Mesothelial cell of epicardium (in vitro differentiated cells): ENCODE data around the gene ABR. TPM values are rescaled to one million over a fixed set of nuclear protein-coding genes. Genes with fewer than 3 reads are reported as not detected.

ENCODE experiments used
- DNase-seq, 2 experiments: peaks; one replicate each; pipeline ENCODE4 v3.0.0; 2021; ENCODE audit warnings: low spot score in 2 of 2; ENCODE audit not compliant: unreplicated experiment in 2 of 2
- H3K27ac Mint-ChIP-seq: 2 replicates; pipeline ENCODE4 v1.8.0; 2021; ENCODE audit warnings: mixed read lengths
- H3K27me3 Mint-ChIP-seq: 2 replicates; pipeline ENCODE4 v1.8.0; 2021; ENCODE audit warnings: low read depth, mixed read lengths
- H3K36me3 Mint-ChIP-seq: 2 replicates; pipeline ENCODE4 v1.8.0; 2021; ENCODE audit warnings: mixed read lengths
- H3K4me1 Mint-ChIP-seq: 2 replicates; pipeline ENCODE4 v1.8.0; 2021; ENCODE audit warnings: mixed read lengths
- H3K4me3 Mint-ChIP-seq: 2 replicates; pipeline ENCODE4 v1.8.0; 2021; ENCODE audit warnings: mild to moderate bottlenecking, moderate library complexity, mixed read lengths
- H3K9me3 Mint-ChIP-seq: 2 replicates; pipeline ENCODE4 v1.8.0; 2021; ENCODE audit warnings: mixed read lengths
- CTCF ChIP-seq: fragments of 200-600 bp; sonication (generic); IDR thresholded peaks from one replicate; pipeline ENCODE4 v1.5.0; 2021; ENCODE audit warnings: antibody characterized with exemption; ENCODE audit not compliant: unreplicated experiment
- total RNA-seq: library from RNA; stranded (reverse); gene quantifications from 3 replicates; pipeline ENCODE4 v1.2.1, GENCODE V29; 2021

ABR gene
- total RNA-seq, 1 donor from 2014 or later, result 70.1 TPM

- H3K27me3 Mint-ChIP-seq, result peaks cover 71% of the 10 kb centered on the region
- H3K27ac Mint-ChIP-seq, result no peak overlapping the region
- TF ChIP-seq CTCF, result no peak
- no peak overlapping the region for H3K4me3 Mint-ChIP-seq
- H3K4me1 Mint-ChIP-seq, result peaks cover 10% of the 10 kb centered on the region
- H3K9me3 Mint-ChIP-seq, result peaks cover 3% of the 10 kb centered on the region
- DNase-seq, result no peak
- no peaks in the 10 kb centered on the region for H3K36me3 Mint-ChIP-seq
Observed at GRCh38 chr17:1226308-1226707, 46.5 kb upstream of the ABR start.

DNA sequence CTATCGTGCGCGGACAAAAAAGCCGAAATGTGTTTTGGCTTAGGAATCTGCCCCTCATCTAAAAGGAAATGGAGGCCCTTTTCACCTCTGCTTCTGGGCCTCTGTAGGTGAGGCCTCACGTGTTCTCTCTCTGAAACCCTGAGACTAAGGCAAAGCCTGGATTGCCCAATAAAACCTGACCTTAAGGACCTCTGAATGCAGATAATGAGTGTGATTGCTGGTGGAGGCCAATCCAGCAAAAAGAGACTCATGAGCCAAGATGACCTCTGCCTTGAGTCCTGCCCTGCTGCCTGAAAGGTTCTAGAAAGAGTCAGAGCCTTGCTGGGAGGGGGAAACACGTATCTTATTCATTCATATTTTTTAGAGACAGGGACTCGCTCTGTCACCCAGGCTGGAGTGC, 44.5 kb upstream of the ABR start:
- Mint-ChIP-seq H3K36me3 (no peaks in the 10 kb centered on the region), H3K27ac (no peak overlapping the region), H3K4me3 (no peak overlapping the region), H3K9me3 (peaks cover 4% of the 10 kb centered on the region), H3K4me1 (peaks cover 6% of the 10 kb centered on the region), H3K27me3 (peaks cover 66% of the 10 kb centered on the region)
- TF ChIP-seq CTCF, result no peak
- DNase-seq, result no peak

DNA sequence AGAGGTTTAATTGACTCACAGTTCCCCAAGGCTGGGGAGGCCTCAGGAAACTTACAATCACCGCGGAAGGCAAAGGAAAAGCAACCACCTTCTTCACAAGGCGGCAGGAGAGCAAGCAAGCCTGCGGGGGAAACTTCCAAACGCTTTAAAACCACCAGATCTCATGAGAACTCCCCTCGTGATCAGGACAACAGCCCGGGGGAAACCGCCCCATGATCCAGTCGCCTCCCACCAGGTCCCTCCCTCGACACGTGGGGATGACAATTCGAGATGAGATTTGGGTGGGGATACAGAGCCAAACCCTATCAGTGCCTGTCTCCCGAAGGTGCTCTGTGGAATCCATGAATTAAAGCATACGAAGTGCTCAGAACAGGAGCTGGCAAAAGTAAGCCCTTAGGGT, 43.9 kb upstream of the ABR start:
- H3K4me3 Mint-ChIP-seq, result no peak overlapping the region
- no peak for TF ChIP-seq CTCF
- H3K27ac Mint-ChIP-seq, result no peak overlapping the region
- peaks cover 69% of the 10 kb centered on the region for H3K27me3 Mint-ChIP-seq
- no peak for DNase-seq
- peaks cover 6% of the 10 kb centered on the region for H3K4me1 Mint-ChIP-seq
- H3K36me3 Mint-ChIP-seq, result no peaks in the 10 kb centered on the region
- peaks cover 4% of the 10 kb centered on the region for H3K9me3 Mint-ChIP-seq

GRCh38 chr17:1222321-1222720, 42.5 kb upstream of the ABR start:
- H3K36me3 Mint-ChIP-seq, result no peaks in the 10 kb centered on the region
- H3K27ac Mint-ChIP-seq, result no peak overlapping the region
- peaks cover 64% of the 10 kb centered on the region for H3K27me3 Mint-ChIP-seq
- DNase-seq, result no peak
- no peak for TF ChIP-seq CTCF
- H3K4me3 Mint-ChIP-seq, result no peak overlapping the region
- peaks cover 4% of the 10 kb centered on the region for H3K9me3 Mint-ChIP-seq
- H3K4me1 Mint-ChIP-seq, result no peaks in the 10 kb centered on the region

DNA sequence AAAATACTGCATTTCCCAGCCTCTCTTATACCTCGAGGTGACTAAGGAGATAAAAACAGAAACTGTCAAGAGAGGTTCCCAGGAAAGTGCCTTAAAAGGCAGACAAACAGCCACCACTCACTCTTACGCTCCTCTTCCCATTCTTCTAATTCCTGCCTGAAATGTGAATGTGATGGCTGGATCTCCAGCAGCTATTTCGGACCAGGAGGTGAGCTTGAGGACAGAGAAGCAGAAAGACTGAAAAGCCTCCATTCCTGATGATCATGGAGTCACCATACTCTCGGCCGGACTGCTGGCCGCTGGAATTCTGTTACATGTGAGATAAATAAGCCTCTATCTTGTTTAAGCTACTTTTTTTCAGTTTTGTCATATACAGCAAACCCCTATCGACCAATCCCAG, 41.4 kb upstream of the ABR start:
- H3K9me3 Mint-ChIP-seq, result peaks cover 4% of the 10 kb centered on the region

More for the DNA sequence above, 41.4 kb upstream of the ABR start:
- no peak for DNase-seq
- H3K4me1 Mint-ChIP-seq, result no peaks in the 10 kb centered on the region
- H3K27ac Mint-ChIP-seq, result no peak overlapping the region
- no peak for TF ChIP-seq CTCF
- no peaks in the 10 kb centered on the region for H3K36me3 Mint-ChIP-seq
- peaks cover 59% of the 10 kb centered on the region for H3K27me3 Mint-ChIP-seq
- no peak overlapping the region for H3K4me3 Mint-ChIP-seq
